Measurements from ENCODE around the gene KIF3A.

KIF3A gene

GRCh38 chr5:132776131-132776937 lies 39.0 kb upstream of the KIF3A start:
- Histone ChIP-seq H3K79me2 (ENCODE audit: insufficient read depth, low read length) (no peaks in the 10 kb centered on the region), H4K20me1 (ENCODE audit: insufficient read depth, low read length) (no peaks in the 10 kb centered on the region), H3K9me3 (ENCODE audit: low read length) (no peaks in the 10 kb centered on the region), H3F3A (ENCODE audit: insufficient read depth, low read length) (no peaks in the 10 kb centered on the region), H3K36me3 (ENCODE audit: insufficient read depth, low read length) (no peaks in the 10 kb centered on the region), H3K27me3 (ENCODE audit: insufficient read depth, low read length) (peaks cover 5% of the 10 kb centered on the region; the same call in 1 of the 2 replicates), H3K4me1 (ENCODE audit: insufficient read depth, low read length, severe bottlenecking) (no peaks in the 10 kb centered on the region), H3K9ac (ENCODE audit: low read length) (no peak overlapping the region), H2AFZ (ENCODE audit: low read length) (no peak overlapping the region), H3K9me2 (ENCODE audit: low read depth, low read length) (no peaks in the 10 kb centered on the region), H3K4me2 (ENCODE audit: low read length) (peak overlapping the region; percentile 44), H3K4me3 (ENCODE audit: low read depth, low read length, poor library complexity, severe bottlenecking) (peak overlapping the region; percentile 61), H3K27ac (ENCODE audit: low read depth, low read length, poor library complexity, severe bottlenecking) (no peak overlapping the region)
- no peak for TF ChIP-seq CTCF (IDR thresholded peaks at IDR 0.05; ENCODE audit: low read length)
- no peak for TF ChIP-seq EZH2 (IDR thresholded peaks at IDR 0.05; ENCODE audit: borderline replicate concordance, low read length)

- Histone ChIP-seq H4K20me1 (ENCODE audit: insufficient read depth, low read length) (no peaks in the 10 kb centered on the region), H3K9me2 (ENCODE audit: low read depth, low read length) (no peaks in the 10 kb centered on the region), H2AFZ (ENCODE audit: low read length) (no peak overlapping the region), H3K4me3 (ENCODE audit: low read depth, low read length, poor library complexity, severe bottlenecking) (no peak overlapping the region), H3K9ac (ENCODE audit: low read length) (no peak overlapping the region), H3K4me2 (ENCODE audit: low read length) (no peak overlapping the region), H3K36me3 (ENCODE audit: insufficient read depth, low read length) (no peaks in the 10 kb centered on the region), H3K9me3 (ENCODE audit: low read length) (no peaks in the 10 kb centered on the region), H3F3A (ENCODE audit: insufficient read depth, low read length) (no peaks in the 10 kb centered on the region), H3K27ac (ENCODE audit: low read depth, low read length, poor library complexity, severe bottlenecking) (no peak overlapping the region), H3K4me1 (ENCODE audit: insufficient read depth, low read length, severe bottlenecking) (no peaks in the 10 kb centered on the region), H3K79me2 (ENCODE audit: insufficient read depth, low read length) (no peaks in the 10 kb centered on the region), H3K27me3 (ENCODE audit: insufficient read depth, low read length) (peaks cover 5% of the 10 kb centered on the region; the same call in 1 of the 2 replicates)
- no peak for TF ChIP-seq EZH2 (IDR thresholded peaks at IDR 0.05; ENCODE audit: borderline replicate concordance, low read length)
- no peak for TF ChIP-seq CTCF (IDR thresholded peaks at IDR 0.05; ENCODE audit: low read length)
Measured at GRCh38 chr5:132775476-132775961, 38.2 kb upstream of the KIF3A start.

- Histone ChIP-seq H3K79me2 (ENCODE audit: insufficient read depth, low read length) (no peaks in the 10 kb centered on the region), H3K4me2 (ENCODE audit: low read length) (no peak overlapping the region)
Measured at GRCh38 chr5:132774896-132775295, 37.5 kb upstream of the KIF3A start.

More at GRCh38 chr5:132774896-132775295, 37.5 kb upstream of the KIF3A start:
- Histone ChIP-seq H3K9me2 (ENCODE audit: low read depth, low read length) (no peaks in the 10 kb centered on the region), H3K4me1 (ENCODE audit: insufficient read depth, low read length, severe bottlenecking) (no peaks in the 10 kb centered on the region), H3K9me3 (ENCODE audit: low read length) (no peaks in the 10 kb centered on the region), H3K36me3 (ENCODE audit: insufficient read depth, low read length) (no peaks in the 10 kb centered on the region), H4K20me1 (ENCODE audit: insufficient read depth, low read length) (no peaks in the 10 kb centered on the region), H3K4me3 (ENCODE audit: low read depth, low read length, poor library complexity, severe bottlenecking) (no peak overlapping the region), H3F3A (ENCODE audit: insufficient read depth, low read length) (no peaks in the 10 kb centered on the region), H2AFZ (ENCODE audit: low read length) (no peak overlapping the region), H3K9ac (ENCODE audit: low read length) (no peak overlapping the region), H3K27me3 (ENCODE audit: insufficient read depth, low read length) (peaks cover 5% of the 10 kb centered on the region; the same call in 1 of the 2 replicates), H3K27ac (ENCODE audit: low read depth, low read length, poor library complexity, severe bottlenecking) (no peak overlapping the region)
- TF ChIP-seq CTCF (IDR thresholded peaks at IDR 0.05; ENCODE audit: low read length) = no peak
- TF ChIP-seq EZH2 (IDR thresholded peaks at IDR 0.05; ENCODE audit: borderline replicate concordance, low read length) = no peak
